Choroid plexus epithelial cell (primary cell): ENCODE results near the gene NKX6-2.

ENCODE experiments used
- DNase-seq: peaks from one replicate; pipeline ENCODE4 v3.0.0-alpha.2; 2010; ENCODE audit warnings: low read depth
- H3K4me3 ChIP-seq: 2 replicates; pipeline ENCODE4 v1.5.1; 2011; ENCODE audit warnings: low read depth, mild to moderate bottlenecking, control low read depth, low read length, moderate library complexity
- CTCF ChIP-seq: conservative IDR thresholded peaks from 2 replicates; pipeline ENCODE4 v1.5.1; 2011; ENCODE audit warnings: low read depth, mild to moderate bottlenecking, control low read depth, inconsistent platforms, low read length, moderate library complexity

NKX6-2 gene

GRCh38 chr10:132735923-132736391 lies 50.0 kb downstream of the NKX6-2 start:
- DNase-seq: no peak
- no peak for TF ChIP-seq CTCF
- no peak overlapping the region for H3K4me3 ChIP-seq

DNA sequence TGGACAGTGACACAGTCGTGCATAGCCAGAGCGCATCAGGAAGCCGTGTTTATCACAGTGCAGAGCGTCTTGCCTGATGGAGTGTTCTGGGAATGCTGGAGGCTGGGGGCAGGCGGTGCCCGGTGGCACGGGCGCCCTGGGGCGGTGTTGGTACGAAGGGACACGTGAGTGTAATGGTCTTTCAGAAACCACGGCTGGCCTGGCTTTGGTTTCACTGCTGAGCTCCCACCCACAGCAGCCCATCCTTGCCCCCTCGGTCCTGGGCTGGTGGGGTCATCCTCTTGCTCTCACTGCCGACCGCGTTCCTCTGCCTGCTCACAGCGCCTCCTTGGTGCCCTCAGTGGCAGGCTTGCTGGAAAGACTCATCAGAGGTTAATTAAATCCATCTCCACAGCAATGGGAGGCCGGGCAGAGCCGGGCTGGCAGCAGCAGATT lies 50.6 kb downstream of the NKX6-2 start:
- no peak for DNase-seq
- no peak for TF ChIP-seq CTCF
- H3K4me3 ChIP-seq: no peak overlapping the region

DNA sequence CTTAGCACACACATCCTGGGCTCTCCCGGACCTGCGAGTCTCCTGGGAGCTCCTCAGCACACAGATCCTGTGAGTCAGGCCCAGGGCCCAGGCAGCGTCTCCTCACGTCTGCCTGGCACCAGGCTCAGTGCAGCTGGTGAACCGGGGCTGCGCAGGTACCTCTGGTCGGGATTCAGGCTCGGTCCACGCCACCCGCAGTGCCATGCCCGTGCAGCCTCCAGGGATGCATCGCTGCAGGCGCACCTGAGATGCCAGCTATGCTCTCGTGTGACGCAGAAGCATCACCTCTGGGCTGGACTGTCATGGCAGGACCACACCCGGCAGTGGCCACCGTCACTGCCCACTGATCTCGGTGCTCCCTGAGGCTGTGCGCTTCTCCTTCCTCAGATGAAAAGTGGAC lies 52.0 kb downstream of the NKX6-2 start:
- no peak for DNase-seq
- no peak overlapping the region for H3K4me3 ChIP-seq
- TF ChIP-seq CTCF: no peak
